ENCODE data around the gene MAP2K5. TPM values are rescaled to one million over a fixed set of nuclear protein-coding genes. Genes with fewer than 3 reads are reported as not detected.
"Not testable (repeated sequence)": the region's sequence is repeated elsewhere in the genome, so short reads cannot be mapped to it uniquely, and the experiment has no call there.

The MAP2K5 gene
- polyA plus RNA-seq, 4 donors: 19.1 to 21.8 (median 21.1) TPM

DNA sequence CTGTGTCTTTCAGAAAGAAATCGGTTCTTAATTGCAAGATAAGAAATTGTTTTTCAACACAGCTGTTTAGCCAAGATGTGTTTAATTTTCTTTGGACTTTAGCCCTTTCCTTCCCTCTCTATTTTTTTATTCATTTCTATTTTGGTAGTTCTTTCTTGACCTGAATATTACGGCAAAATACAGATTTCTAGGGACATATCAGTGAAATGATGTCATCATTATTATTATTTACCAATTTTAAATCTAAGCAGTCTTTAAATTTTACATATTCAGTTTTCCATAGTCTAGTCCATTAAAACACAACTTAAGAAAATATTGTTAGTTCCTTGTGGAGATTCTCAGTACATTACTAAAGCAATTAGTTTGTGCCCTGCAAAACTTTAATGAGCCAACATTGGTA lies 104.3 kb downstream of the MAP2K5 start:
- no peak for DNase-seq (ENCODE audit: low read depth in 4 of 4, low spot score in 3 of 4)

DNA sequence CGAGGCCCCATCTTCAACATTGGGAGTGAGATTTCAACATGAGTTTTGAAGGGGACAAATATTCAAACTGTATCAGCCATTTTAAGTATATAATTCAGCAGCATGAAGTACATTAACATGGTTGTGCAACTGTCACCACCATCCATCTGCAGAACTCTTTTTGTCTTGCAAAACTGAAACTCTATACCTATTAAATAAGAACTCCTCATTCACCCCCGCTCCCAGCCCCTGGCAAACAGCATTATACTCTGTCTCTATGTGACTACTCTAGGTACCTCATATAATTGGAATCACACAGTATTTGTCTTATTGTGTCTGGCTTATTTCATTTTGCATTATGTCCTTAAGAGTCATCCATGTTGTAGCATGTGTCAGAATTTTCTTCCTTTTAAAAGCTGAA lies 110.1 kb downstream of the MAP2K5 start:
- no peak for DNase-seq (ENCODE audit: low read depth in 4 of 4, low spot score in 3 of 4)

DNA sequence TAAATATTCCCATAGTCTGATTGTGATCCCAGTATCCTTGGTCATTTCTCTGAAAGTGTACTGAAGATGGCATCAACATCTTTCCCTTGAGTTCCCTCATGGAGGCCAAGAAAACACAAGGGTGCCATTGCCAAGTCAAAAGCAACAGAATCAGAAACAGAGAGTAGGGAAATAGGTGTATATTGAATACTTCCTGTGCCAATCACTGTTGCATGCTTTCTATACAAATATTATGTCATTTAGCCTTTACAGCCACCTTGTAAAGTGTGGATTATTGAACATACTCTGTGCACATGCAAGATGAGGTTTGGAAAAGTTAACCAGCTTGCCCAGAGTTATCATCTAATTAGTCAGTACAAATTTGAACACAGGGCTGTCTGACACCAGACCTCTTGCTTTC lies 117.9 kb downstream of the MAP2K5 start:
- DNase-seq (ENCODE audit: low read depth in 4 of 4, low spot score in 3 of 4): no peak

DNA sequence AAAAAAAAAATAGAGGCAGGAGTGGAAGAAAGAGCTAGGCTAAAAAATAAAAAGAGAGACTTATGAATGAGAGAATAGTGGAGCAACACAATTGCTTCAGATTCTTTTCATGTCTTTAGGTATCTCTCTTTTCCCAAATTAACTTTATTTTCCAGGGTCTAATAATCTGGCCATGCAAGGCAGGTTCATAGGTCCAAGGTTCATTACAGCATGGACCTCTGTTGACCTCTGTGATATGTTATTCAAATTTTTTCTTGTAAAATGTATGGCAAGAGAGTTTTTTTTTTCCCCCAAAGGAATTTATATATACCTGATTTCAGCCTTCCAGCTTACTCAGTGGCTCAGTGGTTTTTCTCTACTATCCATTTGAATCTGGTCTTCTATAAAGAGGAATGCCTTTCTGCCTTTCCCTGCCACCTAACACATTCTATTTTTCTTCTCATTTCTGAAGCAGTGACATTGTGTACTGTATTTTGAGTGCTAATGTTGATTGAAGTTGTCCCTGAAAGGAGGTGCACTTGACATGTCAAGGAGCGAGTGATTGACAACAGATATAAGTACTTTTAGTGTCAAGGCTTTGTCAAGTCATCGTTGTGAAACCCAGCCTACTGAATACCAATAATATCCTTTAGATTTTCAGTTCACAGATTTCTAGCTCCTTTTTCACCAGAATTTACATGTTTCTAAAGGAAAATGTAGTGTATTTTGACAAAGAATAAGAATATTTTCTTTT lies 118.5 kb downstream of the MAP2K5 start:
- no peak for DNase-seq (ENCODE audit: low read depth in 4 of 4, low spot score in 3 of 4)

DNA sequence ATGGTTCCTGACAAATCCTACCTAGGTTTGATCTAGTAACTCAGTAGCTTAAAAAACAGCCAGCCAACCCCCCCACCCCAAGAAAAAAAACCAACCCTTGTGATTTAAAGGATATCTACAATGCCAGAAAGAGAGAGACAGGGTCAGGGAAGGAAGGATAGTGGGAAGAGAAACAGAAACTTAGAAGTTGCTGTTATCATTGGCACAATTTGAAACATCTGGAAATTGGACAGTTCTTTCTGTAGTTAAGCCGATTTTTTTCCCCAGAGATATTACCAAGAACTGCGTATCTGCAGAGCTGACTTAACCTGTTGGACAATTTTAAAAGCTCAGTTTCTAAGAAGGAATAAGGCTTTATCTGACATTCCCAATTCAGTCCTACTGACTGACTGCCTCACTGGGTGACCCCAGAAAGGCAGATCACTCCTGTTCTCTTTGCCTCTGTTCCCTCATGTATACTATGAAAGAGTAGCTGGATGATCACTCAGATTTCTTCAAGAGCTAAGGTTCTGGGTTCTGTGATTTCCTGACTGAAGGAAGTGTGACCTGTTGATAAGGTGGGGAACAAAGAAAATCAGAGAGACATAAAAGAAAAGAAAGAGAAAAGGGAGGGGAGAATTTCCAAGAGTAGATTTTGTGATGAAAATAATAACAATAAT lies 128.3 kb downstream of the MAP2K5 start:
- DNase-seq (ENCODE audit: low read depth in 4 of 4, low spot score in 3 of 4): no peak

DNA sequence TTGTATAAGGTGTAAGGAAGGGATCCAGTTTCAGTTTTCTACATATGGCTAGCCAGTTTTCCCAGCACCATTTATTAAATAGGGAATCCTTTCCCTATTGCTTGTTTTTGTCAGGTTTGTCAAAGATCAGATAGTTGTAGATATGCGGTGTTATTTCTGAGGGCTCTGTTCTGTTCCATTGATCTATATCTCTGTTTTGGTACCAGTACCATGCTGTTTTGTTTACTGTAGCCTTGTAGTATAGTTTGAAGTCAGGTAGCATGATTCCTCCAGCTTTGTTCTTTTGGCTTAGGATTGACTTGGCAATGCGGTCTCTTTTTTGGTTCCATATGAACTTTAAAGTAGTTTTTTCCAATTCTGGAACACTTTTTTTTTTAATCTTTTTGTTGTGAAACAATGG lies 130.3 kb downstream of the MAP2K5 start:
- DNase-seq (ENCODE audit: low read depth in 4 of 4, low spot score in 3 of 4): not testable (repeated sequence)

DNA sequence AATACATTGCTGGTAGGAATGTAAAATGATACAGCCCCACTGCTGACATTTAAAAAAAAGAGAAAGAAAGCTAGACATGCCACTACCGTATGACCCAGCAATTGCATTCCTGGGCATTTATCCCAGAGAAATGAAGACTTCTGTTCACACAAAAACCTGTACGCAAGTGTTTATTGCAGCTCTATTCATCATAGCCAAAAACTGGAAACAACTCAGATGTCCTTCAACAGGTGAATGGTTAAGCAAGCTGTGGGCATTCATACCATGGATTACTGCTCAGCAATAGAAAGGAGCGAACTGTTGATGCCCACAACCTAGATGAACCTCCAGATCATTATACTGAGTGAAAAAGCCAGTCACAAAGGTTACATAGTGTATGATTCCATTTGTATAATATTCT lies 132.5 kb downstream of the MAP2K5 start:
- no peak for DNase-seq (ENCODE audit: low read depth in 4 of 4, low spot score in 3 of 4)

DNA sequence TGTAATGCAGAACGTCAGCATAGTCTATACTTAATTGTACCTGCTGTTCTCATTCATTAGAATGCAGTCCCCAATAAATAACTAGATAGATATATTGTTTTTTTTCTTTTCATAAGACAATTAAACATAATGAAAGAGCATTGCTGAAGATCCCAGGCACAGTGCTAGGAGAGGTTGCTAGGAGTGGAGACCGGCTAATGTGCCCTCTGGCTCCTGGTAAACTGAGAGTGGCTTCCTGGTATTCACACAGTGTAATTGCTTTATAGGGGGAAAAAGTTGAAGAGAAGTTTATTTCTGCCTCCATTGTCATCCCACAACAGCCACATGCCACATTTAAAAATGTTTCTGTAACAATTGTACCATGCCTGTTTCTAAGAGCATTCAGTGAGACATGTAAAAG lies 135.6 kb downstream of the MAP2K5 start:
- no peak for DNase-seq (ENCODE audit: low read depth in 4 of 4, low spot score in 3 of 4)

DNA sequence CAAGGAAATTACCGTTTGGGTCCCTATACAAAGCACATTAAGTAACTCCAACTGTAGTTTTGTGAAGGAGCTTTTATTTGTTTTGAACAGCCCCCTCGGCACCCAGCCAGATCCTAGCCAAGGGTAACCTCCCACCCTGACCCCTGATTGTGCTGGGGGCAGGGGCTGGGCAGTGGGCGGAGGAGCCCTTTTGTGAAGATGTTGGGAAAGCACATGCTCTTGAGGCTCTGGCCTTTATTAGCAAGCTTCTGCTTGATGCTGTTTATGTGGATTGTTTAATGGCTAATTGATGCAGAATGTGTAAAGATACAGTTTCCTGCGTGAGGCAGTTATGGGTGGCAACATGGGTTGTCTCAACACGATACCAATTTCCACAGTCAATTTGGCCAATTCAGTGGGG lies 136.5 kb downstream of the MAP2K5 start:
- no peak for DNase-seq (ENCODE audit: low read depth in 4 of 4, low spot score in 3 of 4)

DNA sequence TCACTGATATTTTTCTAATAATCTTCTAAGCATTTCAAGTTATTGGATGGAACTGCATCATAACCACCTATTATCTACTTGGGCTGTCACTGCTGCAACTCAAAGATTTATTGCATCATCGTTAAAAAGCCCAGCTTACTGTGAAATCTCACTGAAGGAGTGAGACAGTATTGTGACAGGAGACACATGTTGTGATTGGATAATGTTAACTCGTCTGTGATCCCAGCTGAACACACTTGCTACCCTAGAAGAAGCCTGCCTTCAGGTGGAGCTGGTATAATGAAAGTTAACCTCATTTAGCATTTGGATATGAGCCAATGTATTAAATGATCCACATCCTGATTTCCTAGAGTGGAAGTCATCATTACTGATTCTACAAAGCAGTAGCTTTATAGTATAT lies 138.1 kb downstream of the MAP2K5 start:
- DNase-seq (ENCODE audit: low read depth in 4 of 4, low spot score in 3 of 4): no peak

DNA sequence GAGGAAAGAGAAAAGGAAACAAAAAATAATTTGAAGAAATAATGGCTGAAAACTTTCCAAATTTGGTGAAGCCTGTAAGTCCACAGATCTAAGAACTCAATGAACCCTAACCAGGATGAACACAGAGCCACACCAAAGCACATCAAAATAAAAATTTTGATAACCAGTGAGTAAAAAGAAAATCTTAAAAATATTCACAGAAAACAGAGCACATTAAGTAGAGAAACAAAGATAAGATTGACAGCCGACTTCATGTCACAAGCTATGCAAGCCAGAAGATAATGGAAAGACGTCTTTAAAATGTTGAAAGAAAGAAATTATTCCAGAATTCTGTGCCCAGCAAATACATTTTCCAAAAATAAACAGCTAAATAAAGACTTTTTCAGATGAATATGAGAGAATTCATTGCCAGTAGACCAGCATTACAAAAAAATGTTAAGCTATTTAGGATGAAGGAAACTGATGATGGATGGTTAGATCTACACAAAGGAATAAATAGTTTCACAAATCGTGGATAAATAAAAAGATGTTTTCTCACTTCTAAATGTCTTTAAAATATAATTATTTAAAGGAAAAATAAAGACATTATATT lies 142.6 kb downstream of the MAP2K5 start:
- peak in 1 of 4 donors; percentile 27 for DNase-seq (ENCODE audit: low read depth in 4 of 4, low spot score in 3 of 4)

DNA sequence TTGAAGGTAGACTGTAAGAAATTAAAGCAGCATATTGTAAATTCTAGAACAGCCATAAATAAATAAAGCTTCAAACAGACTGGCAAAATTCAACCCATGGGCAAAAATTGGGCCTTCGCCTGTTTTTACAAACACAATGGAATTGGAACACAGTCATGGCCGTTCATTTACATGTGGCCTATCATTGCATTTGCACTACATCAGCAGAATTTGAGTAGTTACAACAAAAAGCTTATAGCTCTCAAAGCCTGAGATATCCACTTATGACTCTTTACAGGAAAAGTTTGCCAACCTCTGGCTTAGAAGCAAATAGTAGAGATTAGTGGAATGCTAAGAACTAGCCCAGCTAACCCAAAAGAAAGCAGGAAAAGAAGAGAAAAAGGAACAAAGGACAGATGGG lies 143.2 kb downstream of the MAP2K5 start:
- DNase-seq (ENCODE audit: low read depth in 4 of 4, low spot score in 3 of 4): no peak

DNA sequence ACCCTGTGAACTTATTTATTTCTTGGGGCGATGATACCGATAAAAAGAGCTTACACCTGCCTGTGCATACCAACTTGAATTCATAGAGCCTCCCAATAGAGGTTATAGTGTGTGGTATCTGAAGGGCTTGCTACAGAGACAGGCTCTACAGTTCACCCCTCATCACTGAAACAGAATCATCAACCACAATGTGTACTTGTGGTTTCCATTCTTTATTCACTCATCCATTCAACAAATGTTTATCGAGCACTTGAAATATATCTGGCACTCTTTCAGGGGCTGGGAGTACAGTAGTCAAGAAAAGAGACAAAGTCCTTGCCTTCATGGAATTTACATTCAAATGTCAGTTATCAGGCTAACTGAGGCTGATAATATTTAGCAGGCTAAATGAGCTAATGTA lies 148.4 kb downstream of the MAP2K5 start:
- DNase-seq (ENCODE audit: low read depth in 4 of 4, low spot score in 3 of 4): no peak

DNA sequence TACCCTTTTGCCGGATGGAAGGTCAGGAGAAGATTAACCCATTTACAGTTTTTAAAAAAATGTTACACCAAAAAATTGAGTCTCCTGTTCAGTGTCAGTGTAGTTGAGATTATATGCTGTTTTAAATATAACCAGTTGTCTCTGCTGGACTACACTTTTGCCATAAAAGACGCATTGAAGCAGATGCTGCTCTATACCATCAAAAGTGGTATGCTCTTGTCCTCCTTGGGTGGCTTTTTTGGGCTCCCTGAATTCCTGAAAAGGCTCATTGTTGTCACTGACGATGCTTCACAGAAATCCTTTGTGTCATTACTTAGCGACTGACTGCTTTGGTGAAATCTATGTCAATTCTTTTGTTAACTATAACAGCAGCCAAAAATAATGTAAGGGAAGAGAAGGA lies 148.9 kb downstream of the MAP2K5 start:
- no peak for DNase-seq (ENCODE audit: low read depth in 4 of 4, low spot score in 3 of 4)

DNA sequence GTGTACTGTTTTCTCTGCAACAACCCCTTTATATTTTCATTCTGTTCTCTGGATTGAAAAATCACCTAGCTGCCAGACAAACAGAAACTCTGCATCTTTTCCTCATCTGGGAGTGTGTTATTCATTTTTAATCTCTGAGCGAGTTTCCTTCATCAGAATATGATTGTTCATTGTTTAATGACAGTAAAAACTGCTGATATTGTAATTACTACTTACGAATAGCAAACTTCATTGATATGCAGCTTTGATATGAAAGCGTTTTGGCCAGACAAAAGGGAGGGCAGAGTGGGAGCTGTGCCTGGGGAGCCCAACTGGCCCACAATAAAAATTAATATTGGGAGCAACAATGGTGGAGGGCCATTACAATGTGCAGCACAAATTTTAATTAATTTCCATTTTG lies 150.1 kb downstream of the MAP2K5 start:
- no peak for DNase-seq (ENCODE audit: low read depth in 4 of 4, low spot score in 3 of 4)

DNA sequence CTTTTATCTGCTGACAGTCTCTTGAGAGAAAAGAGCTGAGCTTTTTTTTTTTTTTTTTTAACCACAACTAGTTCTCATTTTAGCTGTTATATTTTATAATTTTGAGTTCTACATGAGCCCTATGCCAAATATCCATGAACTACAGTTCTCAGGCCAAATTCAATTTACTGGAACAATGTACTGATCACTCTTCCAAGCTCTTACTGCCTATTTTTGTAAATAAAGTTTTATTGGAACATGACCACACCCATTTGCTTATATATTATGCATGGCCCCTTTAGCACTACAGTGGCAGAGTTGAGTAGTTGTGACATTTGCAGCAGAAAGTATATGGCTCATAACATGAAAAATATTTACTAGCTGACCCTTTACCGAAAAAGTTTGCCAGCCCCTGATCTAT lies 153.6 kb downstream of the MAP2K5 start:
- DNase-seq (ENCODE audit: low read depth in 4 of 4, low spot score in 3 of 4): no peak

DNA sequence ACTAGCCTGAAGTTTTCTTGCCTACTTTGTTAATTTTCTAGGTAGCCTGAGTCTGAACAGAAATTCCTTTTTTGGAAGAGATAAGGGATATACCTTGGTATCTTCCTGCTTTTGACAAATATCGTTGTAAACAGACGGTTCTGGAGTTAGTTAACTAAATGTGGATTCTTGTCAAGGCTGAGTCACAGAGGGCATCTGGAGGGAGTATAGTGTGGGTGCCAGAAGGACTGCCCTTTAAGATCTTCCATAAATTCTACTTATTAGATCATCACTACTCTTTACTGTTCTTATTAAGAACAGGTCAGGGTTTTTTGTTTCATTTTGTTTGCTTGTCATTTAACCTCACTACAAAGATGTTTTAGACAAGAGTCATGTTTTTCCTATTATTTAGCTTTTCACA lies 157.5 kb downstream of the MAP2K5 start:
- DNase-seq (ENCODE audit: low read depth in 4 of 4, low spot score in 3 of 4): no peak

DNA sequence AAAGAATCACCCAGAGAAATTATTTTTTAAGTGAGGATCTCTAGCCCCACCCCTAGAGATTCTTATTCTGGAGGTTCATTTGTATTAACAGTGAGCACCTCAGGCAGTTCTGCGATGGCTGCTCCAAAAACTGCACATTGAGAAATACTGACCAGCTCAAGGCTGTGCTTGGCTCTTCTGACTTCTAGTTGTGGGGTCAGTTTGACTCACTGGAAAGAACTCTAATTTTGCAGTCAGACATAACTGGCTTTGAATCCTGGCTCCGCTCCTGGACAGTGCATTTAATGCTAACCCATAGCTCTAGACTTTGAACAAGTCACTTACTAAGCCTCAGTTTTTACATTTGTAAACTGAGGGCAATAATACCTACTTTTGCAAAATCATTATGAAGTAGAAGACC lies 159.2 kb downstream of the MAP2K5 start:
- no peak for DNase-seq (ENCODE audit: low read depth in 4 of 4, low spot score in 3 of 4)

DNA sequence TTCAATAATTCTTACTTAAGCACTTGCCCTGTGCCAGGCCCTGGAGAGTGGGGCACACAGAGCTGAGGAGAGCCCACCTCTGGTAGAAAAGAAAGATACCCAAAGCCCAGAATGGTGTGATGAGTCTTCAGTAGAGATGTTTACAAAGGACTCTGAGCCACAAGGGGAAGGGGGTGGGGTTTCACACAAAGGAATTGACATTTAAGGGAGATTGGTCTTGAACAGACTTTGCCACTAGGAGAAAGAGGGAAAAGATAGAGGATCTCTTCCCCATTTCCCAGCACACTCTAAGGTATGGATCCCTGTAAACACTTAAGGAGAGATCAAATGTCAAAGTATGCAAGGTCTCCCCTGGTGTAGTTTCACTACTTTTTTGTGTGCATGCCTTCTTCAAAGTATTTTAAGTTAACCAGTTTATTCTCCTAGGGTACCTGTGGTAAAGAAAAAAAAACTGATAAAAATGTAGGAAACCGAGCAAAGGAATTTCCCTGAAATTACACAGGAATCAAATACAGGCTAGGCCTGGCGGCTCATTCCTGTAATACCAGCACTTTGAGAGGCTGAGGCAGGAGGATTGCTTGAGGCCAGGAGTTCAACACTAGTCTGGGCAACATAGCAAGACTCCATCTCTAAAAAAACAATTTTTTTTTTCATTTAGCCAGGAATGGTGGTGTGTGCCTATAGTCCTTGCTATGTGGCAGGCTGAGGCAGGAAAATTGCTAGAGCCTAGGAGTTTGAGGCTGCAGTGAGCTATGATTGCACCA lies 165.2 kb downstream of the MAP2K5 start:
- DNase-seq (ENCODE audit: low read depth in 4 of 4, low spot score in 3 of 4): no peak

DNA sequence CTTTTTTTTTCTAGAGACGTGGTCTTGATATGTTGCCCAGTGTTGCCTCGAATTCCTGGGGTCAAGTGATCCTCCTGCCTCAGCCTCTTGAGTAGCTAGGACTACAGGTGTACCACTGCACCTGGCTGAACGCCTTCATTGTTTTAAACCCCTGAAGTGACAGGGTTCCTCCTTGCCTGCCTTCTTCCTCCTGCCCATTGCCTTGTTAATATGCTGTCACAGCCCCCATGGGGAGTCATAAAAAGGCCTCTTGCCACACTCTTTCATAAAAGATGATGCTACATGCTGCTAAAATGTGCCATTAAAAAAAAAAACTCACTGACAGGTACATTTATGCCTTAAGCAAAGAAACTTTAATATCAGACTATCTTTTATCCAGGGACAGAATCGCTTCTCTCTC lies 166.0 kb downstream of the MAP2K5 start:
- no peak for DNase-seq (ENCODE audit: low read depth in 4 of 4, low spot score in 3 of 4)

DNA sequence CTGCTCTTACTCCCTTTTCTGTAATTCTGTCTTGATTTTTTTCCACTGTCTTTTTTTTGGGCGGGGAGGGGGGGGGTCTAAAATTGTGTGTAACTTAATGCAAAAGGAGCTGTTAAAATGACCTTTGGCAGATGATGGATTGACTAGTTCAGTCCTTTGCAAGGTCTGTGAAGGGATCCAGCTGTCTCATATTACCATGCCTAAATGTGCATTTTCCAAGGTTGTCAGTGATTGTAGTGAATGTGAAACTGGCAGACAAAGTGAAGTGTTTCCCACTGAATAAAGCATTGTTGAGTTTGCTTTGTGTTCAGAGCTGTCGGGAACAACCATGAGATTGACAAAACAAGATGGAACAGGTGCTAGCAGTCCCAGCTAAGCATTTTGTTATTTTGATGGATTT lies 172.7 kb downstream of the MAP2K5 start:
- peak in 1 of 4 donors; percentile 33 for DNase-seq (ENCODE audit: low read depth in 4 of 4, low spot score in 3 of 4)
